ENCODE measurements around the gene AKAP6. TPM values are rescaled to one million over a fixed set of nuclear protein-coding genes. Genes with fewer than 3 reads are reported as not detected.

AKAP6 gene
- total RNA-seq, 2 experiments from 2014 or later: 1.8 TPM

DNA sequence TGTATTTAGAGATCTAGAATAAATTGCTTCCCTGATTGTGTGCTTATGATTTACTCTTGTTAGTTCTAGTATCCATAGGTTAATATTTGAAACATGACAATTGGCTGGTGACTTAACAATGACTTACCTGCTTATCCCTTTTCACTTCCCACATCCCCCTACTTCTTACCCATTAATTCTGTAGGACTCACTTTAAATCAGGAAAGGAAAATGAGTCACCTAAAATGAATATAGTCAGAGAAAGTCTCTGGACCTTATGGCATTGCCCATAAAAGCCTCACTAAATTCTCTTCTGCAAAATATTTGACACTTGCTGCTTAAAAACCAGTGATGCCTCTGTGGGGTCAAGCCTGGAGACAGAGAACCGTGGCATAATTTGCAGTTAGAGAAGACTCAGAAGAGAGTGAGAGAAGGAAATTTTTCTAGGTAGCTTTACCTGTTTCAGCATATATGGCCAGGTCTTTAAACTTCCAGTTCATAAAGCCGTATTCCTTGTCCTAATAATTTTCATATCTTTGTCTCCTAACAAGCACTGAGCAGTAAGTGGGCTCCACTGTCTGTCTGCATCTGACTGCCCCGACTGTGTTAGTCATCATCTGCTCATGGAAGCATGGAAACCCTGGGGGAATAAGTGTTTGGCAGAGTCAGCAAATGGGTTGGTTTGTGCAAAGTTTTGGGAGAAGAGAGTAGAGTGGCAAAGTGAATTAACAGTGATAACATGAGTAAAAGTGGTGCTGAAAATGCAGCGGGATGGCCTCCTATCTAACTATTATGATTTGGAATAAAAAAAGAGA is 294.4 kb downstream of the AKAP6 start:
- no peaks in the 10 kb centered on the region for H3K9me3 Mint-ChIP-seq
- CTCF ChIA-PET: no interaction called here
- no peaks in the 10 kb centered on the region for H3K27me3 Mint-ChIP-seq
- DNase-seq: no peak
- intact Hi-C loops (cut with micrococcal nuclease): no loop called here
- H3K36me3 Mint-ChIP-seq: no peaks in the 10 kb centered on the region
- no peaks in the 10 kb centered on the region for H3K4me1 Mint-ChIP-seq (ENCODE audit: low read depth)
- no peak overlapping the region for H3K4me3 Mint-ChIP-seq
- H3K27ac Mint-ChIP-seq: no peak overlapping the region
- POLR2A ChIA-PET: no interaction called here

DNA sequence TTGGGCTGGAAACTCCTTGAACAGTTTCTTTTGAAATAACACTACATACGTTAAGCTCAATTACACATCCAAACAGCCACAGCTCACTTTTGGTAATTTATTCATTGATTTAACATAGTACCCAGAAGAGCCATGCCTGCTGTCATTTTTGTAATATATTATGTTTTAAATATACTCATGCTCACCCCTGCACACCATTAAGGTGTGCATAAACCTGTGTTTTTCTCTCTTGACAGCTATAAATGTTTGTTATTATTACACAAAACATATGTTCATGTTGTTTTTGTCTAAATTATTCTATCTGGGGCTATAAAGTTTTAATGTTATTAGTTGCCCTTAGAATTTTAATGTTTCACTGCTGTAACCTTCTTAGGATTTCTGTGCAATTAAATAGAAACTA is 296.1 kb downstream of the AKAP6 start:
- intact Hi-C loops (cut with micrococcal nuclease): no loop called here
- CTCF ChIA-PET: no interaction called here
- H3K27me3 Mint-ChIP-seq: no peaks in the 10 kb centered on the region
- no peaks in the 10 kb centered on the region for H3K36me3 Mint-ChIP-seq
- H3K27ac Mint-ChIP-seq: no peak overlapping the region
- H3K9me3 Mint-ChIP-seq: no peaks in the 10 kb centered on the region
- no peak overlapping the region for H3K4me3 Mint-ChIP-seq
- H3K4me1 Mint-ChIP-seq (ENCODE audit: low read depth): no peaks in the 10 kb centered on the region
- POLR2A ChIA-PET: no interaction called here
- DNase-seq: no peak

DNA sequence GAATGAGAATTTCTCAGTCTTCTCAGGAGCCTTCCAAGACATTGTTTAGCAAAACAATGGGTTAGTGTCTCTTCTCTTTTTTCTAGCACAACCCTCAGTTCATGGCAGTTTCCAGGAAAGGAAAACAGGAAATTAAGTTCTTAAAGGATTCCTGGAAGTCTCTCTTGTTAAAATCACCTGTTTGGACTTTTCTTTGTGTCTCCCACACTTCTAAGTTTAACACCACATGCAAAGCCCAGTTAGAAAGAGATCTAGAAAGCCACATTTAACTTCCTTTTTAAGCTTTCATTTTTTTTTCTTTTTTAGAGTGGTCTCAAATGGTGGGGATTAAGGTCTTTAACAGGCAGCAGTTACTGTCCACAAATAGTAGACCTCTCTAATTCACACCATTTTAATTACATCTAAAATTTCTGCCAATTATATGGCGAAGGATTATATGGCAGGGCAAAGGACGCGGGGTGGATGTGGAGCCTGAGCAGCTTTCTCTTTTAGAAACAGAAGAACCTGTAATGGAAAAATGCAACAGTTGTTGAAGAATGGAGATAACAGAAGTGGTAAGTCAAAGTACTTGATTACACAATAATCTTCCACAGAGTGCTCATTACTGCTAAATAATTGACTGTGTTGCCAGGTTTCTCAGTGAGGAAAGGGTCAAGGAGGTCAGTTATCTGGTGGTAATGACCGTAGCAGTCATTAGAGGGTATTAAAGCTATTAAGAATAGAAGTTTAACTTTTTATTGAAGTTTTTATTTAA is 298.6 kb downstream of the AKAP6 start:
- H3K27me3 Mint-ChIP-seq: no peaks in the 10 kb centered on the region
- ChIA-PET CTCF (no interaction called here), POLR2A (no interaction called here)
- H3K4me3 Mint-ChIP-seq: no peak overlapping the region
- H3K9me3 Mint-ChIP-seq: no peaks in the 10 kb centered on the region
- H3K27ac Mint-ChIP-seq: no peak overlapping the region
- H3K4me1 Mint-ChIP-seq (ENCODE audit: low read depth): no peaks in the 10 kb centered on the region
- intact Hi-C loops (cut with micrococcal nuclease): no loop called here
- no peaks in the 10 kb centered on the region for H3K36me3 Mint-ChIP-seq
- DNase-seq: no peak

DNA sequence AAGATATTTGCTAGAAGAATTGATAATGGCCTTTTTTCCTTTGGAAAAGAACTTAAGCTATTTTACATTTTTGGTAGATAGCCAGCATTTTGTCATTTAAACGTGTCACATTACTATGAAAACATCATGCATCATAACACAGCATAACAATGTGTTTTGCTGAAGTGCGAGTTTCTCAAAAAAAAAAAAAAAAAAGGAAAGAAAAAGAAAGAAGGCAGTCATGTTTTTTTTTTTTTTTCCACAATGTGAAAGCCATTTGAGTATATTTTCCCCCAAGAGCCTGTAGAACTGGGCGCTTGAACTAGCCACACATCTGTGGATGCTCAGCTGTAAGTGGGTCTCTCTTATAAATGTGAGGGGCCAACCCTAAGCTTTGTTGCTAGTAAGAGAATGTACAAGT is 300.1 kb downstream of the AKAP6 start:
- ChIA-PET POLR2A (no interaction called here), CTCF (no interaction called here)
- DNase-seq: no peak
- no peak overlapping the region for H3K27ac Mint-ChIP-seq
- no peaks in the 10 kb centered on the region for H3K27me3 Mint-ChIP-seq
- intact Hi-C loops (cut with micrococcal nuclease): no loop called here
- H3K9me3 Mint-ChIP-seq: no peaks in the 10 kb centered on the region
- no peaks in the 10 kb centered on the region for H3K4me1 Mint-ChIP-seq (ENCODE audit: low read depth)
- H3K36me3 Mint-ChIP-seq: no peaks in the 10 kb centered on the region
- H3K4me3 Mint-ChIP-seq: no peak overlapping the region

DNA sequence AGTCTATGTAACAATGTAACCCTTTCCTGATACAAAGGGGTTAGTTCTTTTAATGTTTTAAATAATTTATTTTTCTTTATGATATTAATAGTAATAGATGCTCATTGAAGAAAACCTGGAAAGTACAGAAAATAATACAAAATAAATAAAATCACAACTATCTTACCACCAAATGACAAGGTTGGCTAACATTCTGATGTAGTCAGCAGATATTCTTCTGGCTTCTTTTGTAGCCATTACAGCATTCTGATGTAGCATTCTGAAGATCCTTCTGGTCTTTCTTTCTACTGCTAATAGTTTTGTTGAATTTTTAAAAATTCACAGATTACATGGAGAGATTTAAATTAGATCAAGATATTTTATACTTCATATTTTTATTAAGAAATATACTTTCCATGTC is 301.6 kb downstream of the AKAP6 start:
- ChIA-PET CTCF (no interaction called here), POLR2A (no interaction called here)
- Mint-ChIP-seq H3K27me3 (no peaks in the 10 kb centered on the region), H3K4me1 (ENCODE audit: low read depth) (no peaks in the 10 kb centered on the region), H3K9me3 (no peaks in the 10 kb centered on the region), H3K4me3 (no peak overlapping the region), H3K27ac (no peak overlapping the region), H3K36me3 (no peaks in the 10 kb centered on the region)
- intact Hi-C loops (cut with micrococcal nuclease): no loop called here
- DNase-seq: no peak

DNA sequence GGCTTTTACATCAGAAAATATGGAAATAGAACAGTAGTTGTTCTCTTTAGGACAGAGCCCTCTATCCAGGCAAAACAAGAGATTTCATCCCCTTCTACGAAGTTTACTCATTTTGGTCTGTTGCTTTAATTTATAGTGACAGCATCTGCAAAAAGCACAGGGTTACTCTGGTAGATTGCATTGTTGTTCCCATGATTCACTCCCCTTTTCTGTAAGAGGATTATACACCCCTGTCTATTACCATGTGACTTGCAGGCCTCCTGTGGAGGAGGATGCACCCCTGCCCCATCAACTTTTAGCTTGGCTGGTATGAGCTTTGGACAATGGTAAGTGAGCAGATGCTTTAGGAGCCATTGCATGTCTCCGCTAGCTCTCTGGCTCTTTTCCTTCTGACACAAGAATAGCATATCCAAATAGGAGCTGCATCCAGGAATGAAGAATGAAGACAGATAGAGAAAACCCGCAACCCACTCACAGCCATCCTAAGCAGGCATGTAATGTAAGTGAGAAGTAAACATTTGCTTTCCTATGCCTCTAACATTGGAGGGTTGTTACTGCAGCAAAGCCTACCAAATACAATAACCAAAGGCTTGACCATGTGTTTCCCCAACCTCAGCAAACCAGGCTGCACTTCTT is 304.2 kb downstream of the AKAP6 start:
- H3K9me3 Mint-ChIP-seq: no peaks in the 10 kb centered on the region

DNA sequence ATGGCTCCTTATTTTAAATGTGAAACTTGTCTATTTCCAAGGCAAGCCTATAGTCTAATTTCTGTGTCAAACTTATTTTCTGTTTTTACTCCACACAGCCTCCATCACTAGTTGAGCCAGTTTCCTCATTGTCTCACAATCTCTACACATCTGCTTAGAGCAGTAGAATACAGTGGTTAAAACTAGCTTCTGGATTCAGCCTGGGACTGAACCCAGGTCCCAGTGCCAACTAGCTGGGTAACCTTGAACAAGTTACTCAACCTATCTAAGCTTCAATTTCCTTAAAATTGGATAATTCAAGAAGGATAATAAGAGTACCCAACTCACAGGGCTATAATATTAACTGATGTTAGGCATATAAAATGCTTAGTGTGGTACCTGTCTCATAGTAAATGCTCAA is 304.8 kb downstream of the AKAP6 start:
- no peak overlapping the region for H3K4me3 Mint-ChIP-seq
- no peaks in the 10 kb centered on the region for H3K4me1 Mint-ChIP-seq (ENCODE audit: low read depth)
- H3K9me3 Mint-ChIP-seq: no peaks in the 10 kb centered on the region
- ChIA-PET POLR2A (no interaction called here), CTCF (no interaction called here)
- H3K36me3 Mint-ChIP-seq: no peaks in the 10 kb centered on the region
- DNase-seq: no peak
- intact Hi-C loops (cut with micrococcal nuclease): no loop called here
- H3K27ac Mint-ChIP-seq: no peak overlapping the region
- H3K27me3 Mint-ChIP-seq: no peaks in the 10 kb centered on the region

More for the DNA sequence above, 304.2 kb downstream of the AKAP6 start:
- Mint-ChIP-seq H3K27ac (no peak overlapping the region), H3K36me3 (no peaks in the 10 kb centered on the region), H3K4me3 (no peak overlapping the region), H3K4me1 (ENCODE audit: low read depth) (no peaks in the 10 kb centered on the region), H3K27me3 (no peaks in the 10 kb centered on the region)
- intact Hi-C loops (cut with micrococcal nuclease): no loop called here
- CTCF ChIA-PET: no interaction called here
- POLR2A ChIA-PET: no interaction called here
- DNase-seq: no peak

DNA sequence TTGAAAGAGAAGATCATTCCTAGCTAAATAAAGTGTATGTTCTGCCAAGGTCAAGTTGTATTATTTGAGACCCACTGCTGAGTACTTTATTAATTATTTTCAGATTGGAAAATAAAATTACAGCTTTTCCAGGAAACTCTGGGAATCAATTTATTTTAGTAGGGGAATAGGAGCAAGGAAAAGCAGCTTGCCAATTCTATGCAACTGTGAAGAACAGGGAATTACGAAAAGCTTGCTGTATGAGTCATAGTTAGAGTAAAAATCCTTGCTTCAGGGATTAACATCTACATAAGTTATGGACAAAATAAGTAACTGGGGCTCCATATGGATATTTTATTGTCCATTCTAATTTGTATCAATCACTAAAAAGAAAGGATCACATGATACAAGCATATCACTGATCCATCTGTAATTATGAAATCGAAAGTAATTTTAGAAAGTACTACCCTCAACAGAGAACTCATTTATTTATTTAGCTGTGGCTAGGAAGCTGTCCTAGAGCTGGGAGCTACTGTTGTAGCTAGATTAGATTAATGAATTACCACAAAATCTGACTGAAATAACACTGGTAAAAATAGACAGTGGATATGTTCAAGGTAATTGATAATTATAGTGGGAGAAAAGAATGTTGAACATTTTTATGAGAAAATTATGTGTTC is 306.1 kb downstream of the AKAP6 start:
- Mint-ChIP-seq H3K36me3 (no peaks in the 10 kb centered on the region), H3K4me1 (ENCODE audit: low read depth) (no peaks in the 10 kb centered on the region), H3K4me3 (no peak overlapping the region), H3K27me3 (no peaks in the 10 kb centered on the region), H3K9me3 (no peaks in the 10 kb centered on the region), H3K27ac (no peak overlapping the region)
- DNase-seq: no peak
- ChIA-PET POLR2A (no interaction called here), CTCF (no interaction called here)
- intact Hi-C loops (cut with micrococcal nuclease): no loop called here

DNA sequence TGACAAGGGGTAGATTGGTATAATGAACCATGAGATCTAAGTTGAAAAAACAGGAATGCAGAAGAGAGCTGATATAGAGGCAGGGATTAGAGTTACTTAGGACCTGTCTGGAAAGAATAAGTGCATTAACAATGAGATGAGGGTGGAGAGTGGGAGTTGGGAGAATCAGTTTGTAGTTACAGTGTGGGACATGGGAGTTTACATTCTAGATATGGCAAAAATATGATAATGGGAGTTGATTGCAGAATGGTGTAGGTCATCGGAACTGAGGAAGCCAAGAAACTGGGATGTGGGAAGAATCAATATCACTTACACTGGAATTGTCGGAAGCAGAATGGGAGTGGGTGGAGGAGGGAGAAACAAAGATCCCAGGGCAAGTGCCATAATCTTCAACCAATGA is 308.5 kb downstream of the AKAP6 start:
- intact Hi-C loops (cut with micrococcal nuclease): no loop called here
- CTCF ChIA-PET: no interaction called here
- POLR2A ChIA-PET: no interaction called here

DNA sequence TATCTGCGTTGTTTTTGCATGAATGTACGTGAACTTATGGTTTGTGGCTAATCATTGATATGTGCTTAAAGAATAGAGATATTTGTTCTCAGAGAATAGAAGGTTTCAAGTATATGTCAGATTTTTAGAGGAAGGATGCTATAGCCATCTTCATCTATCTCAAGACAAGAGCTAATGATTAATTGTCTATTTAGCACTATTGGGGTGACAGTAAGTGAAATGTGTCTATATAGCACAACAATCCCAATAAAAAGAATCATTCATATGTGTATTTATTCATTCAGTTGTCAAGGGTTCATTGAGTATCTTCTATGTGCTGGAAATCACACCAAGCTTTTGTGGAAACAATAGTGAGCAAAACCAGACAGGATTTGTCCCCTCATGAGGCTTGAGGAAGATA is 310.1 kb downstream of the AKAP6 start:
- Mint-ChIP-seq H3K36me3 (no peaks in the 10 kb centered on the region), H3K9me3 (no peaks in the 10 kb centered on the region), H3K4me1 (ENCODE audit: low read depth) (no peaks in the 10 kb centered on the region), H3K4me3 (no peak overlapping the region), H3K27me3 (no peaks in the 10 kb centered on the region), H3K27ac (no peak overlapping the region)
- no peak for DNase-seq
- ChIA-PET CTCF (no interaction called here), POLR2A (no interaction called here)
- intact Hi-C loops (cut with micrococcal nuclease): no loop called here

More for the DNA sequence above, 308.5 kb downstream of the AKAP6 start:
- Mint-ChIP-seq H3K4me3 (no peak overlapping the region), H3K27me3 (no peaks in the 10 kb centered on the region), H3K4me1 (ENCODE audit: low read depth) (no peaks in the 10 kb centered on the region), H3K9me3 (no peaks in the 10 kb centered on the region), H3K36me3 (no peaks in the 10 kb centered on the region), H3K27ac (no peak overlapping the region)
- DNase-seq: no peak

DNA sequence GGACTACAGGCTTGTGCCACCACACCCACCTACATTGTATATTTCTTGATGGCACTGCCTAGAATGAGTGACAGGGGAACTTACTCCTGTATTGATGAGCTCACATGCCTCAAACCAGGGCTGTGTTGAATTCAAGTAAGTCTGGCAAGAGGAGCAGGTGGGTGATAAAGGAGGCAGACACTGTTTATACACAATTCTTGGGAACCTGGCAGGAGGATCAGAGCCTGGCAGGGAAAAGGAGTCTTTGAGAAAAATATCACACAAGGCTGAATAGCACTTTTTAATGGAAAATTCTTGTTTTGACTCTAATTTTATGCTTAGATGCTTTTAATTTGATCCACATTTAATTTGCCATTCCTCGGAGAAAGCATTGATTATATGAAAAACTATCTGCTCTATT is 316.5 kb downstream of the AKAP6 start:
- H3K27me3 Mint-ChIP-seq: no peaks in the 10 kb centered on the region
- POLR2A ChIA-PET: no interaction called here
- H3K27ac Mint-ChIP-seq: no peak overlapping the region
- no peak overlapping the region for H3K4me3 Mint-ChIP-seq
- H3K4me1 Mint-ChIP-seq (ENCODE audit: low read depth): no peaks in the 10 kb centered on the region
- no peaks in the 10 kb centered on the region for H3K36me3 Mint-ChIP-seq
- H3K9me3 Mint-ChIP-seq: no peaks in the 10 kb centered on the region
- CTCF ChIA-PET: no interaction called here
- DNase-seq: no peak
- intact Hi-C loops (cut with micrococcal nuclease): no loop called here

DNA sequence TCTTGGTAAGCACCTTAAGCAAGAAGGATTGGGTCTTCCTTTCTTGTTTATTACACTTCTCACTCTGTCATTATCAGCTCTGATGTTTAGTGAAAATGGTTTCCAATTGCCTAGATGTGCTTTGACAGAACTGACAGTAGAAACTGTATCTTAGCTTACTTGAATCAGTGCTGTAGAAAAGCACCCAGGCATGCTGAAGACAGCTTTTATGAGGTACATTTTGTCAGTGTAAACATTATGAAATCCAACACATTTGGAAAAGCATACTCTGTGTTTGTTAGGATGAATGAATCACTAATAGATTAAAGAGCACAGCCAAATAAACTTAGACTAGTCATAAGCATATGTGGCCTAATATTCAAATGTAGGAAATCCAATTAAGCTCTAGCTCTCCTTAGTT is 319.3 kb downstream of the AKAP6 start:
- Mint-ChIP-seq H3K27ac (no peak overlapping the region), H3K4me3 (no peak overlapping the region), H3K4me1 (ENCODE audit: low read depth) (no peaks in the 10 kb centered on the region), H3K27me3 (no peaks in the 10 kb centered on the region), H3K9me3 (no peaks in the 10 kb centered on the region), H3K36me3 (no peaks in the 10 kb centered on the region)
- no peak for DNase-seq
- intact Hi-C loops (cut with micrococcal nuclease): no loop called here
- POLR2A ChIA-PET: no interaction called here
- CTCF ChIA-PET: no interaction called here
